ENCODE measurements around the gene COL3A1. TPM values are rescaled to one million over a fixed set of nuclear protein-coding genes. Genes with fewer than 3 reads are reported as not detected.

The COL3A1 gene
- total and polyA plus RNA-seq, 9 of the 15 experiments (the other 6 are each of a cell fraction or from before 2014, with no cell fraction given), result 0.01 to 0.71 (median 0.07) TPM; not detected in 2

DNA sequence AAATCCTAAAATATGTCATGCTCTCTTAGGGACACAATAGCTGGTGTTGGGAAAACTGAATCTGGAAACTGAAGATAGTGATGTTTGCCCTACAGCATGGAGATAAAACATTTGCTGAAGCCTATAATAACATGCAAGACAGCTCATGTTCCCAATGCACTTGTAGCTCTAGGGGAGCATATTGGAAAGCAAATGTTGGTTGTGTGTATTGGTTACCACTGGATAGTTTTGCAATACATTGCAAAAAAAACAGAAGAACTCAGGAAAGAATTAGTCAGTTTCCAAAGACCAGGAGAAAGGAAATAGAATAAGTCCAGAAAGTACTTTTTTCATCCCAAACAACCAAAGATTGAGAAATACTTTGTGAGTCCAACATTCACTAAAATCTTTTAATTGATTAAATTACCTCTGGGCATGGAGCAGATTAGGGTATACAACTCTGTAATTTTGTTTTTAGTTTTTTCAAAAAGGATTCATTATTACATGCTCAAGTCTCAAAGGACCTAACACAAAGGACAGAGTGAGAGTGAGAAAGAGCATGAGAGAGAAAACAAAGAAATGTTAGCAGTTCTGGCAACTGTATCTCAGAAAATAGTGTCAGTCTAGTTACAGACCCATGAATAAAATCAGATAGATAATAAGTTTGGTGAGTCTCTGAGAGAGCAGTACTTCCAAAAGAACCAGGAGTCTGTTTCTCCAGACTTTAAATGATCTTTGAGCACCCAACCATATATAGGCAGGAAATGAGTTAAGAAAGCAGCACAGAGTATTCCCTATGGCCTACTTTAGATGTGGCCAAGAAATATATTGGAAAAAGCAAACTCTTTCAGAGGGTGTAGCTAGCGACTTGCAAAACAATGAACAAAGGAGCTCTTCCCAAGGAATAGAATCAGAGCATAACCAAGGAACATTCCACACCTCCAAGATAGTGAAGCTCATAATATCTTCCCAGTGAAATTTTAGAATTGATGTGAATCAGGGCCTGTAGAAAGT lies 36.6 kb upstream of the COL3A1 start (continued):
- TF ChIP-seq, protein P1, sequence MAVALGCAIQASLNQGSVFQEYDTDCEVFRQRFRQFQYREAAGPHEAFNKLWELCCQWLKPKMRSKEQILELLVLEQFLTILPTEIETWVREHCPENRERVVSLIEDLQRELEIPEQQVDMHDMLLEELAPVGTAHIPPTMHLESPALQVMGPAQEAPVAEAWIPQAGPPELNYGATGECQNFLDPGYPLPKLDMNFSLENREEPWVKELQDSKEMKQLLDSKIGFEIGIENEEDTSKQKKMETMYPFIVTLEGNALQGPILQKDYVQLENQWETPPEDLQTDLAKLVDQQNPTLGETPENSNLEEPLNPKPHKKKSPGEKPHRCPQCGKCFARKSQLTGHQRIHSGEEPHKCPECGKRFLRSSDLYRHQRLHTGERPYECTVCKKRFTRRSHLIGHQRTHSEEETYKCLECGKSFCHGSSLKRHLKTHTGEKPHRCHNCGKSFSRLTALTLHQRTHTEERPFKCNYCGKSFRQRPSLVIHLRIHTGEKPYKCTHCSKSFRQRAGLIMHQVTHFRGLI (CRISPR knock-in tag; IDR thresholded peaks at IDR 0.05), result no peak
- TF ChIP-seq RUNX1 (IDR thresholded peaks at IDR 0.05; ENCODE audit: low read depth), result no peak
- no peak for TF ChIP-seq TCF7L2 (IDR thresholded peaks at IDR 0.05; ENCODE audit: low read depth, low read length)
- no peak for TF ChIP-seq CREBBP (IDR thresholded peaks at IDR 0.05; ENCODE audit: low read depth, low read length)
- TF ChIP-seq SRSF9 (IDR thresholded peaks at IDR 0.05; ENCODE audit: borderline replicate concordance, low read depth, low read length), result no peak
- TF ChIP-seq, protein P2, sequence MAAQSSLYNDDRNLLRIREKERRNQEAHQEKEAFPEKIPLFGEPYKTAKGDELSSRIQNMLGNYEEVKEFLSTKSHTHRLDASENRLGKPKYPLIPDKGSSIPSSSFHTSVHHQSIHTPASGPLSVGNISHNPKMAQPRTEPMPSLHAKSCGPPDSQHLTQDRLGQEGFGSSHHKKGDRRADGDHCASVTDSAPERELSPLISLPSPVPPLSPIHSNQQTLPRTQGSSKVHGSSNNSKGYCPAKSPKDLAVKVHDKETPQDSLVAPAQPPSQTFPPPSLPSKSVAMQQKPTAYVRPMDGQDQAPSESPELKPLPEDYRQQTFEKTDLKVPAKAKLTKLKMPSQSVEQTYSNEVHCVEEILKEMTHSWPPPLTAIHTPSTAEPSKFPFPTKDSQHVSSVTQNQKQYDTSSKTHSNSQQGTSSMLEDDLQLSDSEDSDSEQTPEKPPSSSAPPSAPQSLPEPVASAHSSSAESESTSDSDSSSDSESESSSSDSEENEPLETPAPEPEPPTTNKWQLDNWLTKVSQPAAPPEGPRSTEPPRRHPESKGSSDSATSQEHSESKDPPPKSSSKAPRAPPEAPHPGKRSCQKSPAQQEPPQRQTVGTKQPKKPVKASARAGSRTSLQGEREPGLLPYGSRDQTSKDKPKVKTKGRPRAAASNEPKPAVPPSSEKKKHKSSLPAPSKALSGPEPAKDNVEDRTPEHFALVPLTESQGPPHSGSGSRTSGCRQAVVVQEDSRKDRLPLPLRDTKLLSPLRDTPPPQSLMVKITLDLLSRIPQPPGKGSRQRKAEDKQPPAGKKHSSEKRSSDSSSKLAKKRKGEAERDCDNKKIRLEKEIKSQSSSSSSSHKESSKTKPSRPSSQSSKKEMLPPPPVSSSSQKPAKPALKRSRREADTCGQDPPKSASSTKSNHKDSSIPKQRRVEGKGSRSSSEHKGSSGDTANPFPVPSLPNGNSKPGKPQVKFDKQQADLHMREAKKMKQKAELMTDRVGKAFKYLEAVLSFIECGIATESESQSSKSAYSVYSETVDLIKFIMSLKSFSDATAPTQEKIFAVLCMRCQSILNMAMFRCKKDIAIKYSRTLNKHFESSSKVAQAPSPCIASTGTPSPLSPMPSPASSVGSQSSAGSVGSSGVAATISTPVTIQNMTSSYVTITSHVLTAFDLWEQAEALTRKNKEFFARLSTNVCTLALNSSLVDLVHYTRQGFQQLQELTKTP (IDR thresholded peaks at IDR 0.05; ENCODE audit: low read depth in 1 of 2, partially characterized antibody in 2 of 2), result no peak
